LNCaP clone FGC (cell line): ENCODE data around the gene GARIN3.

Source experiments
- DNase-seq: peaks from one replicate; pipeline ENCODE4 v3.0.0-alpha.2; 2011; ENCODE audit warnings: low read depth
- H3K4me3 ChIP-seq: 2 replicates; pipeline ENCODE4 v1.5.1; 2011; ENCODE audit warnings: mild to moderate bottlenecking, low read depth, low read length, control low read depth
- TF ChIP-seq, protein P1 (sequence below): IDR thresholded peaks from 2 replicates; pipeline ENCODE4 v1.5.1; 2012; ENCODE audit warnings: mild to moderate bottlenecking; ENCODE audit not compliant: control insufficient read depth, insufficient read depth; ENCODE audit errors: extremely low read depth

The GARIN3 gene

GRCh38 chr5:157143127-157143971 lies 22.7 kb downstream of the GARIN3 start:
- no peak for DNase-seq
- TF ChIP-seq, protein P1, sequence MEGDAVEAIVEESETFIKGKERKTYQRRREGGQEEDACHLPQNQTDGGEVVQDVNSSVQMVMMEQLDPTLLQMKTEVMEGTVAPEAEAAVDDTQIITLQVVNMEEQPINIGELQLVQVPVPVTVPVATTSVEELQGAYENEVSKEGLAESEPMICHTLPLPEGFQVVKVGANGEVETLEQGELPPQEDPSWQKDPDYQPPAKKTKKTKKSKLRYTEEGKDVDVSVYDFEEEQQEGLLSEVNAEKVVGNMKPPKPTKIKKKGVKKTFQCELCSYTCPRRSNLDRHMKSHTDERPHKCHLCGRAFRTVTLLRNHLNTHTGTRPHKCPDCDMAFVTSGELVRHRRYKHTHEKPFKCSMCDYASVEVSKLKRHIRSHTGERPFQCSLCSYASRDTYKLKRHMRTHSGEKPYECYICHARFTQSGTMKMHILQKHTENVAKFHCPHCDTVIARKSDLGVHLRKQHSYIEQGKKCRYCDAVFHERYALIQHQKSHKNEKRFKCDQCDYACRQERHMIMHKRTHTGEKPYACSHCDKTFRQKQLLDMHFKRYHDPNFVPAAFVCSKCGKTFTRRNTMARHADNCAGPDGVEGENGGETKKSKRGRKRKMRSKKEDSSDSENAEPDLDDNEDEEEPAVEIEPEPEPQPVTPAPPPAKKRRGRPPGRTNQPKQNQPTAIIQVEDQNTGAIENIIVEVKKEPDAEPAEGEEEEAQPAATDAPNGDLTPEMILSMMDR, result no peak
- H3K4me3 ChIP-seq, result peak overlapping the region; percentile 87

DNA sequence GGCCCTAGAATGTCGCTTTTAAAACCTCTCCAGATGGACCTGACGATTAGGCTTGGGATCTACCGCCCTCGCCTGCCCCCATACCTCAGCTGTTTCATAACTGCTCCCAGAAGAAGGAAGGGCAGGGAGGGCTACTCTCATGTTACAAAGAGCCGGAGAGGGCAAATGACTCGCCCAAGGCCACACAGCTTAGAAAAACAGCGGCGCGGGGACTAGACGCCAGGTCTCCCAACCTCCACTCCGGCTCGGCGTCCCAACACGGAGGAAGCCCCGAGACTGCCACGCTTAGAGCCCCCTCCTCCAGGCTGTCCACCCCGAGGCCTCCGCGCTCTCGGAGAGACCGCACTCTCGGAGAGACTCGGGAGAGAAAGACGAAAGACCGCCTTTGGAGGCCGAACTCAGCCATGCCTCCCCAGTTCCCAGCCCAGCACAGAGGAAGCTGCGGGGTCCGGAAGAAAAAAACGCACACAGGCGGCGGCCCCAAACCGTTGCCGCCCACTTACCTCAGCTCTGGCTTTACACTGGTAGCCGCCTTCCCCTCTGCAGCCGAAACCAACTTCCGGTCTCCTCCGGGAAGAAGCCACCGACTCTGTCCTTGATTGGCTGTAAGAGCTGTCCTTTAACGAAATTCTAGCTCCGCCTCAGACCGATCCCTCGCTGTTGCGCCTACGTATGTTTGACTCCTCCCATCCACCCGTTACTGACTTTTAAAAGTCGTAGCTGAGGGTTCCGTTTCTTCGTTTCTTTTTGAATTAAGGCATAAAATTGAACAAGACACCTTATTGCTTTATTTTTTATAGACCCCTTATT lies 23.5 kb downstream of the GARIN3 start, which contains the start of gene MED7:
TSS of gene MED7 (minus strand) at position 549 of the 810 bp plus-strand sequence. CDS start 3,434 bp downstream, outside the sequence.
- TF ChIP-seq, protein P1, result no peak
- DNase-seq, result peak; percentile 98
- H3K4me3 ChIP-seq, result peak within 1 kb of the TSS; percentile 87

DNA sequence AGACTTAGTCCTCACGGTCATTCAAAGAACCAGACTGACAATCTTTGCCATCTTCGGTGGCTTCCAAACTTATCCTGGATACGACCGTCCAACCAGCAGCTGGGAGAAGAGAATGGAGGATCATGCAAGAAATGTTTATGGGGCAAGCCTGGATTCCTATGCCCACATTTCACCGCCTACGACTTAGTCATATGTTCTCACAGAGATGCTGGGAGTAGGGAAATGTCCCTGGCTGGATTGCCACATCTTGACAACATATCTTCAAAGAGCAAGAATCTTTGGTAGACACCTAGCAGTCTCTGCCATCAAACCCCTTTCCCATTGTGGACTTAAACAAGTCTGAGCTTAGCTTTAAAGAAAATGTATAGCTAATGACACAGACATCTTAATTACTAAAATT lies 28.4 kb downstream of the GARIN3 start:
- no peak for DNase-seq
- TF ChIP-seq, protein P1, result no peak
- no peak overlapping the region for H3K4me3 ChIP-seq

DNA sequence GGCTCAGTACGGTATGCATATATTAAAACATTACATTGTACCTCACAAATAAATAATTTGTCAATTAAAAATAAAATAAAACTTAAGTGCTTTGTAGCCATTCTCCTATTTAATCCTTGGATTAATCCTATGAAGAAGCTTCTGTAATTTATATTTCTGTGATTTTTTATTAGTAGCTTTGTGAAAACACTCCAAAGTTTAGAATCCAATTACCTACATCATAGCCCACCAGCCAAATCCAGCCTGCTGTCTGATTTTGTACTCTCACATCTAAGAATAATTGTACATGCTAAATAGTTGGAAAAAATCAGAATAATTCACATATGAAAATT lies 33.8 kb downstream of the GARIN3 start:
- TF ChIP-seq, protein P1, result no peak
- no peak for DNase-seq
- no peak overlapping the region for H3K4me3 ChIP-seq

- TF ChIP-seq, protein P1, result no peak
- DNase-seq, result no peak
- H3K4me3 ChIP-seq, result no peak overlapping the region
Observed at GRCh38 chr5:157130925-157131324, 35.1 kb downstream of the GARIN3 start.

GRCh38 chr5:157121709-157122108 lies 44.4 kb downstream of the GARIN3 start:
- DNase-seq, result no peak
- no peak overlapping the region for H3K4me3 ChIP-seq
- TF ChIP-seq, protein P1, result no peak

GRCh38 chr5:157120102-157120501 lies 46.0 kb downstream of the GARIN3 start:
- TF ChIP-seq, protein P1, result no peak

More at GRCh38 chr5:157120102-157120501, 46.0 kb downstream of the GARIN3 start:
- no peak for DNase-seq
- no peak overlapping the region for H3K4me3 ChIP-seq
